ENCODE results near the gene MGAT5B. TPM values are rescaled to one million over a fixed set of nuclear protein-coding genes. Genes with fewer than 3 reads are reported as not detected.

MGAT5B gene
- total RNA-seq, 1 experiment from 2014 or later: 4.4 TPM

DNA sequence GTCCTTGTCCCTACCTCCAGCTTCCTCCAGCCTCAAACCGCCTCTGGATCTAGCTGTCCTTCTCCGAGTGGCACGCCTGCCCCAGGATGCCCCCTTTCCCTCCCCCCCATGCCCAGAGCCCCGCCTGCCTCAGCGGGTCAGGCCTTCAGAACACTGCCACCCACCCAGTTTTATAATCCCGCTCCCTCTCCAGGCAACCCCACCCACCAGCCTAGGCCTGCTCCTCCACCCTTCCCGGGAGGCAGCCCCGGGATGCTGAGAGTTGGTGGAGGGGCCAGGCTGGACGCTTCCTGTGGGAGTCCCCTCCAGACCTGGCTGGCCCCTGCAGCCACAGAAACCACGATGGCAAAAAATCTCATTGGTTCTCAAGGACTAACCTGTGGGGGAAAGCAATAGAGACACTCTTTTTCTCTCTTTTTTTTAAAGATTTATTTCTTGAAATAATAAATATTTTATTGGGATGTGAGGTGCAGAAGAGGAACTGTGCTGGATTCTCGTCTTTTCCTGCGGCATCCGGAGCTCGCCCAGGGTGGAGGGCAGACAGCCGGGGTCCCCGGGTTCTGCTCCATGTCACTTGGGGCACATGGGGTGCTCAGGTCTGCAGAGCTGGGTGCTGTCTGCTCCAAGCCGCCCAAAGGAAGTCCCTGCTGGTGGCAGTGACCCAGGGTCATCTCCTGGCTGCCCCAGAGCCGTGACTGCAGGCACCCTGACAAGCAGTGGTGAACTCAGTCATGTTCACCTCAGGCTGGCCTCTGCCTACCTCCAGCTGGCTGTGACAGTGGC, 81.9 kb downstream of the MGAT5B start:
- Histone ChIP-seq H2AFZ (ENCODE audit: low read depth, low read length, poor library complexity, severe bottlenecking) (no peak overlapping the region), H3K27me3 (ENCODE audit: insufficient read depth, low read length) (no peaks in the 10 kb centered on the region), H3K4me3 (replicated peaks in 1 of 2; ENCODE audit: low read depth in 1 of 2, low read length in 2 of 2) (no peak overlapping the region), H3K79me2 (ENCODE audit: insufficient read depth, low read length) (no peaks in the 10 kb centered on the region), H4K20me1 (ENCODE audit: insufficient read depth) (no peaks in the 10 kb centered on the region), H3K36me3 (ENCODE audit: control insufficient read depth in 1 of 2, insufficient read depth in 2 of 2, low read length in 2 of 2) (no peaks in the 10 kb centered on the region), H3K9ac (ENCODE audit: low read length) (no peak overlapping the region), H3K9me2 (ENCODE audit: insufficient read depth) (no peaks in the 10 kb centered on the region), H3K4me1 (ENCODE audit: control insufficient read depth in 1 of 2, insufficient read depth in 2 of 2, low read length in 2 of 2) (no peaks in the 10 kb centered on the region), H3K4me2 (ENCODE audit: low read length) (no peak overlapping the region), H3K9me3 (ENCODE audit: control insufficient read depth in 1 of 2, insufficient read depth in 1 of 2, low read depth in 1 of 2, low read length in 2 of 2) (no peaks in the 10 kb centered on the region), H3K27ac (ENCODE audit: low read depth, low read length) (no peak overlapping the region)
- TF ChIP-seq TCF7L2 (IDR thresholded peaks at IDR 0.05; ENCODE audit: borderline replicate concordance, extremely low read depth, insufficient read depth, insufficient read length) (no peak), CEBPB (IDR thresholded peaks at IDR 0.05; ENCODE audit: low read depth) (no peak), JUND (IDR thresholded peaks at IDR 0.05) (no peak), FOSL1 (IDR thresholded peaks at IDR 0.05; ENCODE audit: low read depth) (no peak), SP1 (IDR thresholded peaks at IDR 0.05; ENCODE audit: low read depth) (no peak)
- TF ChIP-seq, protein P1, sequence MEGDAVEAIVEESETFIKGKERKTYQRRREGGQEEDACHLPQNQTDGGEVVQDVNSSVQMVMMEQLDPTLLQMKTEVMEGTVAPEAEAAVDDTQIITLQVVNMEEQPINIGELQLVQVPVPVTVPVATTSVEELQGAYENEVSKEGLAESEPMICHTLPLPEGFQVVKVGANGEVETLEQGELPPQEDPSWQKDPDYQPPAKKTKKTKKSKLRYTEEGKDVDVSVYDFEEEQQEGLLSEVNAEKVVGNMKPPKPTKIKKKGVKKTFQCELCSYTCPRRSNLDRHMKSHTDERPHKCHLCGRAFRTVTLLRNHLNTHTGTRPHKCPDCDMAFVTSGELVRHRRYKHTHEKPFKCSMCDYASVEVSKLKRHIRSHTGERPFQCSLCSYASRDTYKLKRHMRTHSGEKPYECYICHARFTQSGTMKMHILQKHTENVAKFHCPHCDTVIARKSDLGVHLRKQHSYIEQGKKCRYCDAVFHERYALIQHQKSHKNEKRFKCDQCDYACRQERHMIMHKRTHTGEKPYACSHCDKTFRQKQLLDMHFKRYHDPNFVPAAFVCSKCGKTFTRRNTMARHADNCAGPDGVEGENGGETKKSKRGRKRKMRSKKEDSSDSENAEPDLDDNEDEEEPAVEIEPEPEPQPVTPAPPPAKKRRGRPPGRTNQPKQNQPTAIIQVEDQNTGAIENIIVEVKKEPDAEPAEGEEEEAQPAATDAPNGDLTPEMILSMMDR (IDR thresholded peaks at IDR 0.05 in 2 of 3, conservative IDR thresholded peaks at IDR 0.05 in 1 of 3; ENCODE audit: borderline replicate concordance in 1 of 3, insufficient read depth in 1 of 3, low read depth in 2 of 3, low read length in 2 of 3): no peak
- TF ChIP-seq, protein P2, sequence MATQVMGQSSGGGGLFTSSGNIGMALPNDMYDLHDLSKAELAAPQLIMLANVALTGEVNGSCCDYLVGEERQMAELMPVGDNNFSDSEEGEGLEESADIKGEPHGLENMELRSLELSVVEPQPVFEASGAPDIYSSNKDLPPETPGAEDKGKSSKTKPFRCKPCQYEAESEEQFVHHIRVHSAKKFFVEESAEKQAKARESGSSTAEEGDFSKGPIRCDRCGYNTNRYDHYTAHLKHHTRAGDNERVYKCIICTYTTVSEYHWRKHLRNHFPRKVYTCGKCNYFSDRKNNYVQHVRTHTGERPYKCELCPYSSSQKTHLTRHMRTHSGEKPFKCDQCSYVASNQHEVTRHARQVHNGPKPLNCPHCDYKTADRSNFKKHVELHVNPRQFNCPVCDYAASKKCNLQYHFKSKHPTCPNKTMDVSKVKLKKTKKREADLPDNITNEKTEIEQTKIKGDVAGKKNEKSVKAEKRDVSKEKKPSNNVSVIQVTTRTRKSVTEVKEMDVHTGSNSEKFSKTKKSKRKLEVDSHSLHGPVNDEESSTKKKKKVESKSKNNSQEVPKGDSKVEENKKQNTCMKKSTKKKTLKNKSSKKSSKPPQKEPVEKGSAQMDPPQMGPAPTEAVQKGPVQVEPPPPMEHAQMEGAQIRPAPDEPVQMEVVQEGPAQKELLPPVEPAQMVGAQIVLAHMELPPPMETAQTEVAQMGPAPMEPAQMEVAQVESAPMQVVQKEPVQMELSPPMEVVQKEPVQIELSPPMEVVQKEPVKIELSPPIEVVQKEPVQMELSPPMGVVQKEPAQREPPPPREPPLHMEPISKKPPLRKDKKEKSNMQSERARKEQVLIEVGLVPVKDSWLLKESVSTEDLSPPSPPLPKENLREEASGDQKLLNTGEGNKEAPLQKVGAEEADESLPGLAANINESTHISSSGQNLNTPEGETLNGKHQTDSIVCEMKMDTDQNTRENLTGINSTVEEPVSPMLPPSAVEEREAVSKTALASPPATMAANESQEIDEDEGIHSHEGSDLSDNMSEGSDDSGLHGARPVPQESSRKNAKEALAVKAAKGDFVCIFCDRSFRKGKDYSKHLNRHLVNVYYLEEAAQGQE (IDR thresholded peaks at IDR 0.05; ENCODE audit: low read depth): no peak
- TF ChIP-seq, protein P3, sequence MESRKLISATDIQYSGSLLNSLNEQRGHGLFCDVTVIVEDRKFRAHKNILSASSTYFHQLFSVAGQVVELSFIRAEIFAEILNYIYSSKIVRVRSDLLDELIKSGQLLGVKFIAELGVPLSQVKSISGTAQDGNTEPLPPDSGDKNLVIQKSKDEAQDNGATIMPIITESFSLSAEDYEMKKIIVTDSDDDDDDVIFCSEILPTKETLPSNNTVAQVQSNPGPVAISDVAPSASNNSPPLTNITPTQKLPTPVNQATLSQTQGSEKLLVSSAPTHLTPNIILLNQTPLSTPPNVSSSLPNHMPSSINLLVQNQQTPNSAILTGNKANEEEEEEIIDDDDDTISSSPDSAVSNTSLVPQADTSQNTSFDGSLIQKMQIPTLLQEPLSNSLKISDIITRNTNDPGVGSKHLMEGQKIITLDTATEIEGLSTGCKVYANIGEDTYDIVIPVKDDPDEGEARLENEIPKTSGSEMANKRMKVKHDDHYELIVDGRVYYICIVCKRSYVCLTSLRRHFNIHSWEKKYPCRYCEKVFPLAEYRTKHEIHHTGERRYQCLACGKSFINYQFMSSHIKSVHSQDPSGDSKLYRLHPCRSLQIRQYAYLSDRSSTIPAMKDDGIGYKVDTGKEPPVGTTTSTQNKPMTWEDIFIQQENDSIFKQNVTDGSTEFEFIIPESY (IDR thresholded peaks at IDR 0.05; ENCODE audit: extremely low read depth, insufficient replicate concordance, low read length): no peak
- TF ChIP-seq, protein P4, sequence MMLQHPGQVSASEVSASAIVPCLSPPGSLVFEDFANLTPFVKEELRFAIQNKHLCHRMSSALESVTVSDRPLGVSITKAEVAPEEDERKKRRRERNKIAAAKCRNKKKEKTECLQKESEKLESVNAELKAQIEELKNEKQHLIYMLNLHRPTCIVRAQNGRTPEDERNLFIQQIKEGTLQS (IDR thresholded peaks at IDR 0.05): no peak
- ChIA-PET CTCF (no interaction called here), POLR2A (no interaction called here), RAD21 (ENCODE audit: low non-redundant PET in 1 of 2, low total read pairs in 2 of 2, uncharacterized antibody in 2 of 2, unreplicated experiment in 2 of 2) (no interaction called here)
- no TSS peak for BruUV-seq (replicated peaks)
- DNase-seq (ENCODE audit: low read depth, low spot score) (no peak), ATAC-seq (no peak)
- intact Hi-C loops (cut with micrococcal nuclease): no loop called here
